Endothelial cell (in vitro differentiated cells): ENCODE measurements around the gene TINAG. TPM values are rescaled to one million over a fixed set of nuclear protein-coding genes. Genes with fewer than 3 reads are reported as not detected.

Experiments
- DNase-seq: peaks from one replicate; pipeline ENCODE4 v3.0.0; 2021; ENCODE audit warnings: low spot score
- H3K27ac Mint-ChIP-seq: one replicate; pipeline ENCODE4 v1.8.0; 2021; ENCODE audit warnings: mixed read lengths, inconsistent platforms; ENCODE audit not compliant: unreplicated experiment
- H3K27me3 Mint-ChIP-seq: one replicate; pipeline ENCODE4 v1.8.0; 2021; ENCODE audit warnings: mild to moderate bottlenecking, moderate library complexity, mixed read lengths, inconsistent platforms; ENCODE audit not compliant: unreplicated experiment
- H3K36me3 Mint-ChIP-seq: one replicate; pipeline ENCODE4 v1.8.0; 2021; ENCODE audit warnings: mild to moderate bottlenecking, low read depth, mixed read lengths, inconsistent platforms; ENCODE audit not compliant: unreplicated experiment
- H3K4me1 Mint-ChIP-seq: one replicate; pipeline ENCODE4 v1.8.0; 2021; ENCODE audit warnings: mild to moderate bottlenecking, mixed read lengths, inconsistent platforms; ENCODE audit not compliant: unreplicated experiment
- H3K4me3 Mint-ChIP-seq: one replicate; pipeline ENCODE4 v1.8.0; 2021; ENCODE audit warnings: mild to moderate bottlenecking, mixed read lengths, inconsistent platforms; ENCODE audit not compliant: unreplicated experiment
- H3K9me3 Mint-ChIP-seq: one replicate; pipeline ENCODE4 v1.8.0; 2021; ENCODE audit warnings: mixed read lengths, inconsistent platforms; ENCODE audit not compliant: unreplicated experiment
- CTCF ChIP-seq: fragments of 200-600 bp; sonication (generic); IDR thresholded peaks from one replicate; pipeline ENCODE4 v1.5.0; 2021; ENCODE audit warnings: antibody characterized with exemption; ENCODE audit not compliant: unreplicated experiment
- long read RNA-seq: library from polyadenylated mRNA; unstranded; transcript quantifications from one replicate; pipeline ENCODE4 v2.0.0, GENCODE V29; 2020; ENCODE audit not compliant: unreplicated experiment
- total RNA-seq: library from RNA; stranded (reverse); fragmentation: NEBNext Ultra II Directional; extraction: Animal tissue kit (Norgen Biotek cat#: 25700); gene quantifications from one replicate; pipeline ENCODE4 v1.2.1, GENCODE V29; 2021; ENCODE audit not compliant: unreplicated experiment

TINAG gene, protein sequence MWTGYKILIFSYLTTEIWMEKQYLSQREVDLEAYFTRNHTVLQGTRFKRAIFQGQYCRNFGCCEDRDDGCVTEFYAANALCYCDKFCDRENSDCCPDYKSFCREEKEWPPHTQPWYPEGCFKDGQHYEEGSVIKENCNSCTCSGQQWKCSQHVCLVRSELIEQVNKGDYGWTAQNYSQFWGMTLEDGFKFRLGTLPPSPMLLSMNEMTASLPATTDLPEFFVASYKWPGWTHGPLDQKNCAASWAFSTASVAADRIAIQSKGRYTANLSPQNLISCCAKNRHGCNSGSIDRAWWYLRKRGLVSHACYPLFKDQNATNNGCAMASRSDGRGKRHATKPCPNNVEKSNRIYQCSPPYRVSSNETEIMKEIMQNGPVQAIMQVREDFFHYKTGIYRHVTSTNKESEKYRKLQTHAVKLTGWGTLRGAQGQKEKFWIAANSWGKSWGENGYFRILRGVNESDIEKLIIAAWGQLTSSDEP
- total RNA-seq = not detected
- long read RNA-seq = 0 reads

GRCh38 chr6:54308289-54308985, at the start of gene TINAG:
Gene TINAG, plus strand, starts transcription at chr6:54308441. Its CDS starts 110 bp downstream, at chr6:54308551.
- H3K4me3 Mint-ChIP-seq = no peak within 1 kb of the TSS
- DNase-seq = no peak
- no peak within 1 kb of the TSS for H3K27ac Mint-ChIP-seq
- TF ChIP-seq CTCF = no peak
- no peaks in the 10 kb centered on the region for H3K36me3 Mint-ChIP-seq
- no peaks in the 10 kb centered on the region for H3K4me1 Mint-ChIP-seq
- no peaks in the 10 kb centered on the region for H3K9me3 Mint-ChIP-seq
- H3K27me3 Mint-ChIP-seq = no peaks in the 10 kb centered on the region

GRCh38 chr6:54260025-54260424, 48.2 kb upstream of the TINAG start:
- DNase-seq = no peak
- H3K4me1 Mint-ChIP-seq = peaks cover 2% of the 10 kb centered on the region
- TF ChIP-seq CTCF = no peak
- no peaks in the 10 kb centered on the region for H3K27me3 Mint-ChIP-seq
- H3K4me3 Mint-ChIP-seq = no peak overlapping the region
- no peaks in the 10 kb centered on the region for H3K36me3 Mint-ChIP-seq
- no peak overlapping the region for H3K27ac Mint-ChIP-seq
- no peaks in the 10 kb centered on the region for H3K9me3 Mint-ChIP-seq

GRCh38 chr6:54262499-54262898, 45.7 kb upstream of the TINAG start:
- Mint-ChIP-seq H3K27ac (no peak overlapping the region), H3K4me1 (no peaks in the 10 kb centered on the region), H3K4me3 (no peak overlapping the region), H3K9me3 (no peaks in the 10 kb centered on the region), H3K27me3 (no peaks in the 10 kb centered on the region), H3K36me3 (no peaks in the 10 kb centered on the region)
- TF ChIP-seq CTCF = no peak
- no peak for DNase-seq

DNA sequence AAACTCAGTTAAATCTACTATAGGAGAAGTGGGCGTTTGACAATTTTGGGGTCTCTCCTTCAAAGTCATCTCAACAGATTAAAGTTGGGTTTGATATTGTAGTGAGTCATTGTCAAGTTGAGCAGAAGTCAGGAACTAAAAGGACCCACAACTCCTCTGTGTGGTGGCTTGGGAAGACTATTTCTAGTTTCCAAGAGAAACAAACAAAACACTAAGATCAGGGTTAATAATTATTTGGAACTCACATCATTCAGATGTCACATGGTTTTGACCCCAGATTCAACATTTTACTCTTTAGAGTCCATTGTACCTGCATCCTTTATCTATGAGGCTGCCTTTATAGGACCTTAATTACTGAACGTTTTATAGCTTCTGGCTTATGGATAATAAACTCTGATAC, 45.3 kb upstream of the TINAG start:
- Mint-ChIP-seq H3K27me3 (no peaks in the 10 kb centered on the region), H3K36me3 (no peaks in the 10 kb centered on the region), H3K9me3 (no peaks in the 10 kb centered on the region), H3K4me3 (no peak overlapping the region), H3K27ac (no peak overlapping the region), H3K4me1 (no peaks in the 10 kb centered on the region)
- TF ChIP-seq CTCF = no peak
- no peak for DNase-seq
